Uterus (tissue), 4 donors: ENCODE data around the gene AGRP. TPM values are rescaled to one million over a fixed set of nuclear protein-coding genes. Genes with fewer than 3 reads are reported as not detected.

ENCODE experiments used
- DNase-seq, 2 donors: peaks; one replicate each; pipeline ENCODE4 v3.0.0-alpha.2; 2019 to 2020
- H3K27ac ChIP-seq, 2 donors: fragments of 200-600 bp; sonication (generic); 1 replicate in 1 of 2; 2 replicates in 1 of 2; pipeline ENCODE4 v1.5.1; 2016 to 2018
- H3K27me3 ChIP-seq, 2 donors: fragments of 200-600 bp; sonication (generic); one replicate each; pipeline ENCODE4 v1.5.1; 2018 to 2019; ENCODE audit warnings: control low read depth in 1 of 2
- H3K36me3 ChIP-seq, 2 donors: fragments of 200-600 bp; sonication (generic); one replicate each; pipeline ENCODE4 v1.5.1; 2019; ENCODE audit warnings: control low read depth in 1 of 2
- H3K4me1 ChIP-seq, 2 donors: fragments of 200-600 bp; sonication (generic); one replicate each; pipeline ENCODE4 v1.5.1; 2018 to 2019; ENCODE audit warnings: control low read depth in 1 of 2
- H3K4me3 ChIP-seq, 2 donors: fragments of 200-600 bp; sonication (generic); 1 replicate in 1 of 2; 2 replicates in 1 of 2; pipeline ENCODE4 v1.5.1; 2018 to 2019; ENCODE audit warnings: mild to moderate bottlenecking in 1 of 2
- H3K9me3 ChIP-seq, 2 donors: fragments of 200-600 bp; sonication (generic); one replicate each; pipeline ENCODE4 v1.5.1; 2019; ENCODE audit warnings: control low read depth in 1 of 2
- CTCF ChIP-seq, 4 experiments: fragments of 200-600 bp in 2 of 4; fragments of 450-650 bp in 2 of 4; sonication (generic) in 2 of 4; IDR thresholded peaks; one replicate each; pipeline ENCODE4 v1.5.1; 2016 to 2019; ENCODE audit warnings: antibody characterized with exemption in 4 of 4, mild to moderate bottlenecking in 2 of 4, moderate library complexity in 1 of 4
- POLR2A ChIP-seq, 2 donors: fragments of 450-650 bp; IDR thresholded peaks; one replicate each; pipeline ENCODE4 v1.6.1; 2016; ENCODE audit warnings: antibody characterized with exemption in 2 of 2, mild to moderate bottlenecking in 1 of 2, moderate library complexity in 1 of 2
- intact Hi-C: fragments of 100-400 bp; cut with DNase I; formaldehyde crosslinking; loops from one replicate; pipeline ENCODE4 v1.15.1; 2023; ENCODE audit warnings: low total_unique reads
- total RNA-seq, 4 donors: library from RNA; depleted of rRNA in 3 of 4; stranded (reverse); fragments of >200 nt in 3 of 4; gene quantifications; one replicate each; pipeline versions ENCODE4 v1.1.0 to v1.2.4, GENCODE V29; 2014 to 2023
- donor health status: DM: yes; HTN: yes; CAD: no.

Gene AGRP
- total RNA-seq, 4 donors from 2014 or later = not detected

DNA sequence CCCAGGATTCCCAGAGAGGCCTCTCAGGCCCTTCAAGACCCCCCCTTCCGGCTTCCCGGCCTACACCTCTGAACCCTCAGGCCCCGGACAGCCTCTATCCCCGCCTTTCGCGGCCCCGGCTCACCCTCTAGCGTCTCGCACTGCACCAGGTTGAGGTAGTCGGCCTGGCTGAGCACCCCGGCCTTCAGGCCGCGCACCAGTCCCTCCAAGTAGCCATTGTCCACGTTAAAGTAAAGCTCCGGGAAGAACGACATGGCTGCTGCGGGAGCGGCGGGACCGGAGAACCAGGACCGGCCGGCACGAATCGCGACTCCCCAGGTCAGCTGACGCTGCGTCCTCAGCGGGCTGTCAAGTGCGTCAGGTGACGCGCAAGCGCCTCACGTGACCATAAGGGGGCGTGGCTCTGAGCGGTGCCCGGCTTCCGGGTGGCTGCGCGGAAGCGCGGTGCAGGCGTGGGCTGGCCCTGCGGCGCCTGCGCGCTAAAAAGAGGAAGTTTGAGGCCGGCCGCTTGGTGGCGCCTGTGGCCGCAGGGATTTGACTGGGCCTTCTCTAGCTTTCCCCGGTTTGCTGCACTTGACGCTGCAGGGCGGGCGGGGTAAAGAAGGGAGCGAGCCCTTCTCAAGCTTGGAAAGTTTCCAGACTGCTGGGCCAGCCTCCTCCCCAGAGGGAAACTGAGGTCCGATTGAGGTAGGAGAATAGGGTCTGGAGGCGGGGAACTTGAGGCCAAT, 2.4 kb downstream of the AGRP start, which contains the start of gene ATP6V0D1:
ATP6V0D1 (minus strand) TSS at position 325 of the 728 bp plus-strand sequence; CDS start at position 254, 71 bp downstream.
- Histone ChIP-seq H3K27ac (peak within 1 kb of the TSS; percentile 88 to 92), H3K36me3 (no peaks in the 10 kb centered on the region), H3K4me3 (peak within 1 kb of the TSS; percentile 87 to 98), H3K9me3 (no peaks in the 10 kb centered on the region), H3K27me3 (no peaks in the 10 kb centered on the region), H3K4me1 (peaks cover 0 to 6% of the 10 kb centered on the region in 2 donors)
- TF ChIP-seq POLR2A (IDR thresholded peaks at IDR 0.05) = peak; percentile 78 to 82
- peak; percentile 87 to 98 (median 94) for TF ChIP-seq CTCF (IDR thresholded peaks at IDR 0.05)
- intact Hi-C loops = no loop called here
- peak; percentile 97 to 100 for DNase-seq

- TF ChIP-seq CTCF (IDR thresholded peaks at IDR 0.05) = no peak
- TF ChIP-seq POLR2A (IDR thresholded peaks at IDR 0.05) = no peak
- no peak for DNase-seq
- Histone ChIP-seq H3K27ac (no peak overlapping the region), H3K27me3 (no peaks in the 10 kb centered on the region), H3K9me3 (no peaks in the 10 kb centered on the region), H3K36me3 (no peaks in the 10 kb centered on the region), H3K4me1 (peaks cover 0 to 6% of the 10 kb centered on the region in 2 donors), H3K4me3 (no peak overlapping the region)
- intact Hi-C loops = no loop called here
Observed at GRCh38 chr16:67477960-67478554, 5.3 kb downstream of the AGRP start.

DNA sequence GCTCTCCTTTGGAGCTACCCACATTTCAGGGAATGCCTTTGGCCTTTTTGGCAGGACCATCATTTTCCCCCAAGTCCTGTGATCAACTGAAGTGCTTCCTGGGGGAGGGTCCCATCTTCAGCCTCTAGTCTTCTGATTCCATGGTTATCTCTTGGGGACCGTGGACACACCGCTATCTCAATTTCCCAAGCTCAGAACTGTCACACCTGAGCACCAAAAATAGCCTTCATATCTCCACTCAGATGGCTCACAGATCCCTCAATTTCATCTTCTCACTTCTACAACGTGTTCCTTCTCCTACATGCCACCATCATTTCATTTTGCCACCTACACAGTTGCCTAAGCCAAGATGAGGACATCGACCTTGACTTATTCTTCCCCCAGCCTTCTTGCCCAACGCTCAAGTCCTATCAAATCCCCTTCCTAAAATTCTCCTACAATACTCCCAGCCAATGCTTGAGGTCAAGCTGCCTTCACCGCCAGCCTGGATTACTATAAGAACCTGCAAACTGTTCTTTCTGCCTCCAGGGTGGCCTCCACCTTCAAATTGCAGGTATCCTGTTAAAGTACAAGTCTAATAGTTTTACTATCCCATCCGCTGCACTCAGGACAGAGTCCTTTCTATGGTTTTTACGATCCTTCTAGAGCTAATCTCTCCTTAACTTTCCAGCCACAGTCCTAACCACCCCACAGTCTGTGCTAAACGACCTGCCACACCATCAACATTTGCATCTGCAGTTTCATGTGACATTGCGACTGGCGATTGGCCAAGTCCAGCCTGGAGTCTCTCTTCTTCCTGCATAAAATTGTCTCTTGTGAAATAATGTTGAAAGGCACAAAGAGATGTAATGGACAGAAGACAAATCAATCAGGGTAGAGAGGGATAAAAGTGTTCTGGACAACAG, 8.5 kb downstream of the AGRP start:
- no peaks in the 10 kb centered on the region for H3K9me3 ChIP-seq
- DNase-seq = no peak
- H3K27ac ChIP-seq = no peak overlapping the region
- intact Hi-C loops = no loop called here
- H3K36me3 ChIP-seq = no peaks in the 10 kb centered on the region
- peaks cover 5 to 6% of the 10 kb centered on the region in 2 donors for H3K4me1 ChIP-seq
- H3K4me3 ChIP-seq = no peak overlapping the region
- no peaks in the 10 kb centered on the region for H3K27me3 ChIP-seq
- TF ChIP-seq POLR2A (IDR thresholded peaks at IDR 0.05) (no peak), CTCF (IDR thresholded peaks at IDR 0.05) (no peak)

DNA sequence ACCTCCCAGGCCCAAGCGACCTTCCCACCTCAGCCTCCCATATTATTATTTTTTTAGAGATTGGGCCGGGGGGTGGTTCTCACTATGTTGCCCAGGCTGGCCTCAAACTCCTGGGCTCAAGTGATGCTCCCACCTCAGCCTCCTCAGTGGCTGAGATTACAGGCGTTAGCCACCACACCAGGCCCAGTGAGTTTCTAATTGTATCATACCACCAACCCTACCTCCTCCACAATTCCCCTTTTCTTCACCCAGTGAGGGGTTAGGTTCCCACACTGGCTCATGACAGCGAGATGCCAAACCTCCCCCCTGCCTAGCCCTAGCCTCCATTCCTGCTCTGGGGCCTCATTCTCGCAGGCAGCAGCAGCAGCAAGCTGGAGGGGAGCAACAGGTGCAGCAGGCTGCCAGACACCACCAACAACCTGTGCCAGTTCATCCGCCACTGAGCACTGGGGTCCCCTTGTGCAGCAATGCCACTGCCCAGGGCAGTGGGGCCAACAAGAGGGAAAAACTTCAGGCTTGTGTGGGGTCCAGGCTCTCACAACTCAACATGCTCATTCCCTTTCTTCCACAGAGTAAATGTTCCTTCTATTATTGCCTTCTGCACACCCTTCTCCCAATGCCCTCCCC, 11.5 kb downstream of the AGRP start:
- intact Hi-C loops = no loop called here

More for the DNA sequence above, 11.5 kb downstream of the AGRP start:
- Histone ChIP-seq H3K9me3 (no peaks in the 10 kb centered on the region), H3K36me3 (no peaks in the 10 kb centered on the region), H3K27ac (no peak overlapping the region), H3K4me1 (peaks cover 0 to 5% of the 10 kb centered on the region in 2 donors), H3K4me3 (no peak overlapping the region), H3K27me3 (no peaks in the 10 kb centered on the region)
- DNase-seq = no peak
- TF ChIP-seq POLR2A (IDR thresholded peaks at IDR 0.05) (no peak), CTCF (IDR thresholded peaks at IDR 0.05) (no peak)
